ENCODE results near the gene SNRPD2.

The SNRPD2 gene

DNA sequence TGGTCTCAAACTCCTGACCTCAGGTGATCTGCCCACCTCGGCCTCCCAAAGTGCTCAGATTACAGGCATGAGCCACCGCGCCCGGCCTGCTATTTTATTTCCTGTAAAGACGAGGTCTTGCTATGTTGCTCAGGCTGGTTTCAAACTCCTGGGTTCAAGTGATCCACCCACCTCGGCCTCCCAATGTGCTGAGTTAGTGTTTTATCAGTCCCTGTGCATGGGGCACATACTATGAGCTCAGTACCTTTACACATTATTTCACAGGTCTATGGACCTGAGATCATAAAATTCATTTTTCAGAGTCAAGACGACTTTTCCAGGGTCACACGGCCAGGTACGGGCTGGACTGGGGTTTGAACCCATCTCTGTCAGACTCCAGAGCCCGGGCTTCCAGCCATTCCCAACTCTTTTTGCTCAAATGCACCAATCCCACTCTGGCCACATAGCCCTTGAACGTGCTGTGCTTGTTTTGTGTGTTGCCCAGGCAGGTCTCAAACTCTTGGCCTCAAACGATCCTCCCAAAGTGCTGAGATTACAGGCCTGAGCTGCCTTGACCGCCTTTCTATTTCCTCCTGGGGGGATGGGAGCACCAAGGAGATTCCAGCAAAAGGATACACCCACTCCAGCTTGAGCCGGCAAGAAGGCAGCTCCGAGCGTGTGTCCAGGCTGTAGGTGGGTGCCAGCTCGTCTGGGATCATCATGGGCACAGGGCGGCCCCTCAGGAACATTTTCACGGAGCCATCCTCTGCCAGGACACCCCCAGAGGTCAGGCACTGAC, 53.7 kb downstream of the SNRPD2 start:
- H3K27me3 Mint-ChIP-seq: peaks cover 1% of the 10 kb centered on the region
- H3K36me3 Mint-ChIP-seq (ENCODE audit: low read depth): peaks cover 25% of the 10 kb centered on the region
- H3K27ac Mint-ChIP-seq: peak overlapping the region; percentile 91
- H3K4me3 Mint-ChIP-seq: peak overlapping the region; percentile 89
- H3K9me3 Mint-ChIP-seq: no peaks in the 10 kb centered on the region
- peaks cover 44% of the 10 kb centered on the region for H3K4me1 Mint-ChIP-seq (ENCODE audit: low read depth)
- intact Hi-C loops (cut with micrococcal nuclease): no loop called here
